ENCODE measurements around the gene KIF12. TPM values are rescaled to one million over a fixed set of nuclear protein-coding genes. Genes with fewer than 3 reads are reported as not detected.

The KIF12 gene
- total RNA-seq, 1 experiment from 2014 or later, result not detected

GRCh38 chr9:114125476-114126013 lies 26.5 kb upstream of the KIF12 start:
- ChIA-PET CTCF (no interaction called here), POLR2A (ENCODE audit: unreplicated experiment) (interaction anchor here (0.7 kb wide), 1 partner anchor 547 kb away, joined by 5 read pairs; no protein-coding TSS in a partner anchor)
- no TSS peak for BruUV-seq (replicated peaks)

GRCh38 chr9:114124666-114125475 lies 25.8 kb upstream of the KIF12 start:
- no TSS peak for BruUV-seq (replicated peaks)
- no peaks in the 10 kb centered on the region for H3K9me3 ChIP-seq (ENCODE audit: insufficient read depth, low read depth)
- no peaks in the 10 kb centered on the region for H4K20me1 ChIP-seq (ENCODE audit: insufficient read depth)
- H2AFZ ChIP-seq, result no peak overlapping the region
- no peaks in the 10 kb centered on the region for H3K9me2 ChIP-seq (ENCODE audit: insufficient read depth)
- no peaks in the 10 kb centered on the region for H3K36me3 ChIP-seq (ENCODE audit: low read depth)
- ChIA-PET CTCF (no interaction called here), POLR2A (ENCODE audit: unreplicated experiment) (no interaction called here)
- no peak overlapping the region for H3K4me3 ChIP-seq
- no peaks in the 10 kb centered on the region for H3K79me2 ChIP-seq (ENCODE audit: low read depth)
- no peak overlapping the region for H3K4me2 ChIP-seq
- intact Hi-C loops (cut with micrococcal nuclease; ENCODE audit: unreplicated experiment), result no loop called here
- no peaks in the 10 kb centered on the region for H3K4me1 ChIP-seq (replicated peaks; ENCODE audit: insufficient read depth)
- DNase-seq, result no peak
- TF ChIP-seq CTCF (conservative IDR thresholded peaks at IDR 0.05), result no peak
- no peak for TF ChIP-seq EZH2 (IDR thresholded peaks at IDR 0.05; ENCODE audit: low read depth)
- H3K27me3 ChIP-seq (ENCODE audit: insufficient read depth, low read depth), result peaks cover 79% of the 10 kb centered on the region
- H3K27ac ChIP-seq, result no peak overlapping the region
- H3F3A ChIP-seq (ENCODE audit: insufficient read depth, low read depth), result no peaks in the 10 kb centered on the region

More at GRCh38 chr9:114125476-114126013, 26.5 kb upstream of the KIF12 start:
- no peak overlapping the region for H3K27ac ChIP-seq
- H2AFZ ChIP-seq, result no peak overlapping the region
- TF ChIP-seq CTCF (conservative IDR thresholded peaks at IDR 0.05), result no peak
- TF ChIP-seq EZH2 (IDR thresholded peaks at IDR 0.05; ENCODE audit: low read depth), result no peak
- H3K79me2 ChIP-seq (ENCODE audit: low read depth), result no peaks in the 10 kb centered on the region
- H3K4me1 ChIP-seq (replicated peaks; ENCODE audit: insufficient read depth), result no peaks in the 10 kb centered on the region
- peaks cover 79% of the 10 kb centered on the region for H3K27me3 ChIP-seq (ENCODE audit: insufficient read depth, low read depth)
- H3K36me3 ChIP-seq (ENCODE audit: low read depth), result no peaks in the 10 kb centered on the region
- no peak overlapping the region for H3K4me2 ChIP-seq
- no peaks in the 10 kb centered on the region for H3K9me2 ChIP-seq (ENCODE audit: insufficient read depth)
- no peaks in the 10 kb centered on the region for H4K20me1 ChIP-seq (ENCODE audit: insufficient read depth)
- H3K9me3 ChIP-seq (ENCODE audit: insufficient read depth, low read depth), result no peaks in the 10 kb centered on the region
- H3F3A ChIP-seq (ENCODE audit: insufficient read depth, low read depth), result no peaks in the 10 kb centered on the region
- no peak for DNase-seq
- no peak overlapping the region for H3K4me3 ChIP-seq
- intact Hi-C loops (cut with micrococcal nuclease; ENCODE audit: unreplicated experiment), result no loop called here

GRCh38 chr9:114124138-114124537 lies 25.0 kb upstream of the KIF12 start:
- CTCF ChIA-PET, result no interaction called here
- no peak overlapping the region for H2AFZ ChIP-seq
- POLR2A ChIA-PET (ENCODE audit: unreplicated experiment), result no interaction called here
- H3K9me2 ChIP-seq (ENCODE audit: insufficient read depth), result no peaks in the 10 kb centered on the region
- no peaks in the 10 kb centered on the region for H3K36me3 ChIP-seq (ENCODE audit: low read depth)
- H4K20me1 ChIP-seq (ENCODE audit: insufficient read depth), result no peaks in the 10 kb centered on the region
- H3K27ac ChIP-seq, result no peak overlapping the region
- H3K4me1 ChIP-seq (replicated peaks; ENCODE audit: insufficient read depth), result no peaks in the 10 kb centered on the region
- no peaks in the 10 kb centered on the region for H3F3A ChIP-seq (ENCODE audit: insufficient read depth, low read depth)
- H3K9me3 ChIP-seq (ENCODE audit: insufficient read depth, low read depth), result no peaks in the 10 kb centered on the region
- H3K4me3 ChIP-seq, result no peak overlapping the region
- intact Hi-C loops (cut with micrococcal nuclease; ENCODE audit: unreplicated experiment), result no loop called here
- TF ChIP-seq CTCF (conservative IDR thresholded peaks at IDR 0.05) (no peak), EZH2 (IDR thresholded peaks at IDR 0.05; ENCODE audit: low read depth) (no peak)
- H3K4me2 ChIP-seq, result no peak overlapping the region
- no peaks in the 10 kb centered on the region for H3K79me2 ChIP-seq (ENCODE audit: low read depth)
- BruUV-seq (replicated peaks), result no TSS peak
- H3K27me3 ChIP-seq (ENCODE audit: insufficient read depth, low read depth), result peaks cover 76% of the 10 kb centered on the region
- DNase-seq, result no peak

All from PC-9 (cell line).